ENCODE measurements around the gene MED16. TPM values are rescaled to one million over a fixed set of nuclear protein-coding genes. Genes with fewer than 3 reads are reported as not detected.
A peak's percentile ranks its signal among the peaks of the same experiment; 100 is the strongest.

The MED16 gene
- total and polyA plus RNA-seq, 2 of the 13 experiments (the other 11 are each of a cell fraction or from before 2014, with no cell fraction given) = 13.3 to 14.8 TPM

GRCh38 chr19:926589-927350 lies 33.8 kb upstream of the MED16 start (continued):
- TF ChIP-seq ARID2 (CRISPR knock-in tag; IDR thresholded peaks at IDR 0.05; ENCODE audit: borderline replicate concordance) (no peak), ZSCAN21 (CRISPR knock-in tag; IDR thresholded peaks at IDR 0.05; ENCODE audit: borderline replicate concordance) (no peak), FIP1L1 (IDR thresholded peaks at IDR 0.05; ENCODE audit: borderline replicate concordance, insufficient read depth, low read depth, low read length) (no peak), ZNF225 (CRISPR knock-in tag; IDR thresholded peaks at IDR 0.05) (no peak), CREB3 (CRISPR knock-in tag; IDR thresholded peaks at IDR 0.05) (no peak), ZNF546 (CRISPR knock-in tag; conservative IDR thresholded peaks at IDR 0.05) (no peak), ZNF354B (CRISPR knock-in tag; IDR thresholded peaks at IDR 0.05) (no peak), SP2 (CRISPR knock-in tag; IDR thresholded peaks at IDR 0.05) (no peak), ZNF7 (CRISPR knock-in tag; IDR thresholded peaks at IDR 0.05) (no peak), ZNF318 (CRISPR knock-in tag; IDR thresholded peaks at IDR 0.05) (no peak), ZFP62 (CRISPR knock-in tag; IDR thresholded peaks at IDR 0.05) (no peak), CREB1 (IDR thresholded peaks at IDR 0.05) (no peak), CREB1 (CRISPR knock-in tag; IDR thresholded peaks at IDR 0.05) (no peak), KDM5A (IDR thresholded peaks at IDR 0.05; ENCODE audit: borderline replicate concordance, low read length) (no peak; the same call in 1 of the 2 replicates), KDM5B (CRISPR knock-in tag; IDR thresholded peaks at IDR 0.05; ENCODE audit: borderline replicate concordance) (no peak), REST (IDR thresholded peaks at IDR 0.05; ENCODE audit: borderline replicate concordance in 1 of 2, low read depth in 1 of 2, low read length in 2 of 2) (peak in 1 of 2 experiments; percentile 33; a peak in 1 of 4 replicates)
